Pancreas (tissue), 10 donors: ENCODE data around the gene SLC66A1. TPM values are rescaled to one million over a fixed set of nuclear protein-coding genes. Genes with fewer than 3 reads are reported as not detected.

Experiments
- ATAC-seq, 4 donors: fragments of 200-7000 bp; cut with Tn5 transposase; one replicate each; pipeline versions ENCODE4 v1.8.0 to v1.9.1; 2020; ENCODE audit warnings: mild to moderate bottlenecking in 4 of 4, moderate library complexity in 4 of 4
- DNase-seq, 6 donors: peaks; one replicate each; pipeline ENCODE4 v3.0.0-alpha.2; 2020
- FAIRE-seq: peaks from 2 replicates; lab custom pipeline; 2012; peaks lifted over from hg19 to GRCh38; lab: Jason Lieb, UNC
- H3K27ac ChIP-seq, 4 donors: fragments of 200-600 bp; sonication (generic); 1 replicate in 3 of 4; 2 replicates in 1 of 4; pipeline versions ENCODE4 v1.5.0 to v1.8.0; 2020
- H3K27me3 ChIP-seq, 4 donors: fragments of 200-600 bp; one replicate each; pipeline ENCODE4 v1.8.0; 2021
- H3K36me3 ChIP-seq, 3 donors: fragments of 200-600 bp; sonication (generic) in 1 of 3; one replicate each; pipeline versions ENCODE4 v1.5.0 to v1.8.0; 2020 to 2021
- H3K4me1 ChIP-seq, 3 donors: fragments of 200-600 bp; one replicate each; pipeline ENCODE4 v1.8.0; 2021
- H3K4me3 ChIP-seq, 4 donors: fragments of 200-600 bp; sonication (generic) in 2 of 4; one replicate each; pipeline versions ENCODE4 v1.5.0 to v1.8.0; 2020 to 2021
- H3K9me3 ChIP-seq, 4 donors: fragments of 200-600 bp; one replicate each; pipeline ENCODE4 v1.8.0; 2021
- CTCF ChIP-seq, 4 donors: fragments of 200-600 bp; sonication (generic) in 3 of 4; IDR thresholded peaks; one replicate each; pipeline versions ENCODE4 v1.5.0 to v1.8.0; 2021; ENCODE audit warnings: antibody characterized with exemption in 4 of 4
- WGBS, 2 donors: extraction: QIAGEN DNeasy Blood & Tissue Kit; methylation state at CpG; one replicate each; pipeline ENCODE4 v1.1.7; 2013; 5-methylcytosine and 5-hydroxymethylcytosine counted together
- intact Hi-C, 3 donors: fragments of 100-400 bp; cut with DNase I; formaldehyde crosslinking; loops; one replicate each; pipeline versions ENCODE4 v1.11.1 to v1.14.2; 2022
- polyA plus RNA-seq, 2 donors: library from polyadenylated mRNA; stranded (reverse); fragments of 200-250 nt; gene quantifications; one replicate each; pipeline ENCODE4 v1.2.3, GENCODE V29; 2013
- total RNA-seq, 6 donors: library from RNA; stranded (reverse); fragmentation: NEBNext Ultra II Directional in 4 of 6; extraction: Animal tissue kit (Norgen Biotek cat#: 25700) in 4 of 6; gene quantifications; one replicate each; pipeline versions ENCODE4 v1.2.1 to v1.2.4, GENCODE V29; 2021 to 2023
- donor health status: healthy with polysubstance abuse.
- donor health status: DM: no; HTN: no; CAD: no; lungs with moderate emphysema.
- donor health status: DM: no; HTN: no; CAD: no.
- donor health status: control.
- donor health status: control.
- donor health status: Bipolar disorder and iron deficiency.
- donor health status: DM: yes; HTN: yes; CAD: no.
- donor health status: DM: no; HTN: no; CAD: no.
- donor health status: DM: no; HTN: no; CAD: no.
- donor health status: DM: yes; HTN: yes; CAD: no.

Gene SLC66A1
- total and polyA plus RNA-seq, 8 donors: 6.4 to 26.1 (median 8.7) TPM

- no peak overlapping the region for H3K4me3 ChIP-seq
- DNase-seq (peak in 1 of 6 donors; percentile 7), ATAC-seq (no peak), FAIRE-seq (no peak)
- no peak for TF ChIP-seq CTCF (IDR thresholded peaks at IDR 0.05)
- no peaks in the 10 kb centered on the region for H3K36me3 ChIP-seq
- no peaks in the 10 kb centered on the region for H3K4me1 ChIP-seq
- intact Hi-C loops: no loop called here
- H3K27me3 ChIP-seq: no peaks in the 10 kb centered on the region
- no peaks in the 10 kb centered on the region for H3K9me3 ChIP-seq
- 76 to 89% methylated on average over 8 of the region's 8 CpGs for WGBS, 2 donors
- H3K27ac ChIP-seq: no peak overlapping the region
These were observed 51.5 kb downstream of the SLC66A1 start for GRCh38 chr1:19363536-19364152.

GRCh38 chr1:19365721-19366120, 53.6 kb downstream of the SLC66A1 start:
- intact Hi-C loops: no loop called here
- H3K9me3 ChIP-seq: no peaks in the 10 kb centered on the region
- H3K4me3 ChIP-seq: no peak overlapping the region
- TF ChIP-seq CTCF (IDR thresholded peaks at IDR 0.05): no peak
- no peaks in the 10 kb centered on the region for H3K36me3 ChIP-seq
- peak in 1 of 6 donors; percentile 2 for DNase-seq
- 84 to 96% methylated on average over 10 of the region's 10 CpGs for WGBS, 2 donors
- FAIRE-seq: no peak
- H3K4me1 ChIP-seq: no peaks in the 10 kb centered on the region
- no peak overlapping the region for H3K27ac ChIP-seq
- ATAC-seq: no peak
- no peaks in the 10 kb centered on the region for H3K27me3 ChIP-seq

GRCh38 chr1:19366599-19367536, 54.7 kb downstream of the SLC66A1 start:
- intact Hi-C loops: no loop called here
- peak in 1 of 4 donors; percentile 52 for ATAC-seq
- WGBS, 2 donors: 87 to 89% methylated on average over 18 of the region's 18 CpGs
- peak in 1 of 6 donors; percentile 23 for DNase-seq
- H3K27ac ChIP-seq: peak overlapping the region in 2 of 4 donors; percentile 40 to 46
- H3K4me1 ChIP-seq: no peaks in the 10 kb centered on the region
- no peaks in the 10 kb centered on the region for H3K36me3 ChIP-seq
- no peaks in the 10 kb centered on the region for H3K27me3 ChIP-seq
- no peaks in the 10 kb centered on the region for H3K9me3 ChIP-seq
- FAIRE-seq: no peak
- no peak overlapping the region for H3K4me3 ChIP-seq
- no peak for TF ChIP-seq CTCF (IDR thresholded peaks at IDR 0.05)

- Histone ChIP-seq H3K36me3 (no peaks in the 10 kb centered on the region), H3K27ac (no peak overlapping the region), H3K9me3 (no peaks in the 10 kb centered on the region), H3K27me3 (no peaks in the 10 kb centered on the region), H3K4me3 (no peak overlapping the region), H3K4me1 (no peaks in the 10 kb centered on the region)
- DNase-seq (peak in 1 of 6 donors; percentile 17), FAIRE-seq (no peak), ATAC-seq (peak in 1 of 4 donors; percentile 42)
- no peak for TF ChIP-seq CTCF (IDR thresholded peaks at IDR 0.05)
- intact Hi-C loops: no loop called here
- 68 to 73% methylated on average over 13 of the region's 13 CpGs for WGBS, 2 donors
These were observed 55.5 kb downstream of the SLC66A1 start for GRCh38 chr1:19367584-19368041.
